GM19193 (cell line): ENCODE data around the gene EXOC4.

Source experiments
- POLR2A ChIP-seq: IDR thresholded peaks from 4 replicates; pipeline ENCODE4 v1.6.1; 2011; ENCODE audit not compliant: insufficient read depth, insufficient read length; ENCODE audit errors: extremely low read depth

EXOC4 gene

DNA sequence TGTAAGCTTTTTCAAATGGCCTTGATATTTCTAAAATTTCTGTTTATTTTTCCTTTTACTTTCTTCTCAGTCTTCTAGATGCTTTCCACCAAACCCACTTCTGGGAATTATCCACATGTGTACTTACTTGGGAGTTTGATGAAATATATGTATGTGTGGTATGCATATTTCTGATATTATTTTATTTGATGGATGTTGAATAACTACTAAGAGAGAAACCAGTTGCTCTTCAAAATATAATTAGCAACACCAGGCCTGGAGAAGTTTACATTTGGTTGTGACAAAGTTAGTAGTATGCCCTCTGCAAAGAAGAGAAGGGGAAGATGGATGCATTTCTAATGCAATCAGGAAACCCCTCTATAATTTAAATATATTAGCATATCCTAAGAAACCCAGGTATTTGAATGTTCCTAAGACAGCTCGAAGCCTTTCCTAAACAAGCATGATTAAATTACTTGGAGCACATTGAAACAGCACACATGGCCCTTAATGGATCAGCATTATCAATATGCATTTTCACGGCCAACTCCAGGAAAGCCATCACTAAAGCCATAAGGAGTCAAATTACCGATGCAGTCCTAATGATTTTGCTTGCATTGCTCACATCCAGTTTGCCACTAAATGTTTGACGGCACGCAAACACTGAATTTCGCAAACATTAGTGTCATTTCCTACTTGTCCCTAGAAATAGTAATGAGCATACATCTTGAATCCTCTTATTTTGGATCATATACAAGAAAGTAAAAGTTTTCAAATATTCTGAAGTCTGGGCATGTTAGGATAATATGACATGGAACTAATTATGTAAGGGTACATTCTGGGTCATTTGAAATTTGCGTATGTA lies 393.8 kb downstream of the EXOC4 start:
- TF ChIP-seq POLR2A: no peak

DNA sequence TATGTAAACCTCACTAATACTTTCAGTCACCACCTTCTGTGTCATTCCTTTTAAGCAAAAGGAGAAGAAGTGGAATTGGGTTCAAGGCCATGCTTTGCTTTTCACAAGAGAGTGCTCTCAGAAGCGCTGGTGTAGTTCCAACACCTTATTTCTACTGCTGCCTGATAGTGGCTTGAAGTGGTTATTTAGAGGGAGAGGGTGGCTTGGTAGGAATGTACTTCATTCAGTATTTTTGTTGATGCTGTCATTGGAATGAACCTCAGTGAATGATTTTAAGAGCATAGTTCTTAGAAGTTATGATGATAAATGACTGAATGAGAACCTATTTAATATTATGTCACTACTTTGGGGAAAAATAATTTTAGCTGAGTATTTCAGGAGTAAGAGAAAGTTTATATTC lies 396.7 kb downstream of the EXOC4 start:
- TF ChIP-seq POLR2A: no peak

DNA sequence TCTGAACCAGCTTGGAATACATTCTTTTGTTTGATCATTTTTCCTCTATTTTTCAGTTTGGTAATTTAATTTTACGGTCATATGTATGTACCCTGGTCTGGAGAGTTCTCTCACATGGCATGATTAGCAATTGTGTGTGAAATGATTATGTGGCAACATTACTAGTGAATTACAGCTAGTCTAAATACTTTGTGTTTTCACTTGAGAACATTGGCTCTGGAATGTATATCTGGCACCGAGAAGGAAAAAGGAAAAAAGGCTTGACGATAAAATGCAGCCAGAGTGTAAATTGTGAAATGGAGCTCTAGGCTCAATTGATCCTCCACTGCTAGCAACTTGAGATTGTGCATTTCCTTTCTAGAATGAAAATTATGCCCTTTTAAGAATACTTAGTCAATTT lies 397.2 kb downstream of the EXOC4 start:
- no peak for TF ChIP-seq POLR2A

DNA sequence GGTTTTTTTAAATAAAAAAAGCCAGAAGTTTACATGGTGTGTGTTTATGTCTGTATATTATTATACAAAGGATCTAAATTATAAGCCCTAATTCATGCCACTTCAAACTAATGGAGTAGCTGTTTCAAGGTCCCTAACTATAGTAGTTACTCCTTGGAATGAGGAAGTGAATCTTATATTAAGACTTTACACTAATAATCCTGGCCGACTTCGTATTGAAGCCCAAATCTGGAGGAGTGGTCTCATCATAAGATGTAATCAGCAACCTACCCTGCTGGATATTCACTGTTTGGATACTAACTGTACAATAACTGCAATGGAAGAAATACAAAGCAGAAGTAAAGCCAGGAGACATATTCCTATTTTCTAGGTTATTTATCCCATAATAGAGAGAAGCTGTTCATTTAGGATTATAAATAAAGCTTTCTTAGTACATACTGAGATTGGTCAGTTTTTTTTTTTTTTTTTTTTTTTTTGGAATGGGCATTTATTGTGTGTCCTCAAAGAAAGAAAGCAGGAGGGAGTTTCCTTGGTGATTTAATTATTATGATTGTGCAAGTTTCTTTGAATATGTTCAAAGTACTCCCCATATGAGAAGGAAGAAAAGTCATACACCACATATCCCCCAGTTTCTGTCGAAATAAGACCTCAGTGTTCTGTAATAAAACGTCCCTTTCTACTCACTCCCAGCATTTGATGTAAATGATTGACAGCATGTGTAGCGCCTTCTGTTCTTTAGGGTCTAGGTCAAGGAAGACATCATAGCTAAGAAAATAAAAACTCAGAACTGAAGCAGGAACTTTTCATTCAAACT lies 397.8 kb downstream of the EXOC4 start:
- TF ChIP-seq POLR2A: no peak

DNA sequence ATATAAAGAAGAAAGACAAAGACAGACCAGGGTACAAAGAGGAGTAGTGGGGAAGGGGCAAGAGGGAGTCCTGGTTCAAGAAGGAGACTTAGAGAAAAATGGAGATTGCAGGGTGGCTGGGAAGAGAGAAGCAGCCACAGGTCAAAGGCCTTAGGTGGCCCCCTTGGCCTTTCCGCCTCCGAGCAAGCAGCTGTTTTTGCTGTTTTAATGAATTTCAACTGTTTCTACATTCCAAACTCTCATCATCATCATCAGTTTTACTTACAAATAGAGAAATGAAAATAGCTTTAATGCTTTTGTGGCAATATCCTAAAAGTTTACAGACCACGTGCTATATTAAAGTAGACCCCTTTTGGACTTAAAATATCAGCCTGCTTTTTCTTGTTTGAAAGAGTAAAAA lies 399.7 kb downstream of the EXOC4 start:
- no peak for TF ChIP-seq POLR2A

DNA sequence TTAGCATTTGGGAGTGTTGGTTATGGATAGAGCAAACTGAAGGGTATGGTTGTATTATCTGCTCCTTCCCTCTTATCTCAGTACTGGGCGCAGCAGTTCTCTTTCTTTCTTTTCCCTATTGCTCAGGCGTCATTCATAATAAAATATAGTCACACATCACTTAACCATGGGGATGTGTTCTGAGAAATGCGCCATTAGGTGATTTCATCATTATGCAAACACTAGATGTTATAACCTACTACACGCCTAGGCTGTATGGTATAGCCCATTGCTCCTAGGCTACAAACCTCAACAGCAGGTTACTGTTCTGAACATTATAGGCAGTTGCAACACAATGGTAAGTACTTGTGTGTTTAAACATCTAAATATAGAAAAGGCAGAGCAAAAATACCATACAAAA lies 401.7 kb downstream of the EXOC4 start:
- no peak for TF ChIP-seq POLR2A

DNA sequence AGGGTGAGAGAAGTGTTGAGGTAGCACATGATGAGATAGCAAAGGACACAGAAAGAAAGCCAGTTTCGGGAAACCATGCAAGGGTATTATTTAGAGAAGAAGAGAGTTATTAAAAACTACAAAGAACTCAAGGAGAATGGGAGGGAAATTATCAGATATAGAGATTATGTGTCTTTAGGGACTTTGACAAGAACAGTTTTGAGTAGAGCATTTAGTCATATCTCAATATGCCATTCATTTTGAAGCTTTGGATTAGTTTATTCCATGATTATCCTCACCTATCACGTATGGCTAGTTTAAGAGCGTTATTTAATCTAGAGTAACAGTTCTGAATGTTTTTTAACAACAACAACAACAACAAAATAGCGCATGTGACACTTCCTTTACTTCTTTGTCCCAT lies 409.4 kb downstream of the EXOC4 start:
- no peak for TF ChIP-seq POLR2A

DNA sequence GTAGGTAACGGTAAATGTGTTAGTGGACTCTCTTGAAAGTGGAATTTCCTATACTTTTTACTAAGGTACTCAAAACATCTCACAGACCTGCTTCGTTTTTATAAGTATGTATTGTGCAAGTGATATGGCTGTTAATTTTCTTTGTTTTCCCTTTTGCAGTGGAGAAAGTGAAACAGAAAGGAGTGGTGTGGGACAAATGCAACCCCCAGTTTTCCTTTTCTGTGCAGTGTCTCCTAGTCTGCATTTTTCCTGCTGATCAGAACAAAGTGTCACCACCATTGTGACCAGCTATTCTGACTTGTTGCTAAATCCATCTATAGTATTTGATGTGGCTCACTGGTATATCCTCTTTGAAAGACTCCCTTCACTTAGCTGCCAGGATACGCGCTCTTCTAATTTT lies 410.0 kb downstream of the EXOC4 start:
- TF ChIP-seq POLR2A: no peak

DNA sequence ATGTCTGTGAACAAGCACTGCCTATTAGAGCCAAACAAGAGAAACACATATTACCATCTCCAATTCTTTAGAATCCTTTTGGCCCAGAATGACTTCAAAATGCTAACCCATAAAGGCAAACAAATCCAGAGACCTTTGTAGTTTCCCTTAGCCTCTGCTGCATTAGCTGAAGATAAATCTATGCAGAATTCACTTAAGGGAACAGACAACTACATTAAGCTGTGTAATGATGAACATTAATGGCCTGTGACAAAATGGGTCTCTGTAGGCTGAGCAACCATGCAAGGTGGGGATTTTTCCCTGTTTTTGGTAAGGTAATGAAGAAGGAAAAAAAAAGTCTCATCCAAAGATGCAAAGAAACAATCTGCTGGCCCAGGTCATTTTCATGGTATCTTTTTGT lies 411.6 kb downstream of the EXOC4 start:
- no peak for TF ChIP-seq POLR2A

DNA sequence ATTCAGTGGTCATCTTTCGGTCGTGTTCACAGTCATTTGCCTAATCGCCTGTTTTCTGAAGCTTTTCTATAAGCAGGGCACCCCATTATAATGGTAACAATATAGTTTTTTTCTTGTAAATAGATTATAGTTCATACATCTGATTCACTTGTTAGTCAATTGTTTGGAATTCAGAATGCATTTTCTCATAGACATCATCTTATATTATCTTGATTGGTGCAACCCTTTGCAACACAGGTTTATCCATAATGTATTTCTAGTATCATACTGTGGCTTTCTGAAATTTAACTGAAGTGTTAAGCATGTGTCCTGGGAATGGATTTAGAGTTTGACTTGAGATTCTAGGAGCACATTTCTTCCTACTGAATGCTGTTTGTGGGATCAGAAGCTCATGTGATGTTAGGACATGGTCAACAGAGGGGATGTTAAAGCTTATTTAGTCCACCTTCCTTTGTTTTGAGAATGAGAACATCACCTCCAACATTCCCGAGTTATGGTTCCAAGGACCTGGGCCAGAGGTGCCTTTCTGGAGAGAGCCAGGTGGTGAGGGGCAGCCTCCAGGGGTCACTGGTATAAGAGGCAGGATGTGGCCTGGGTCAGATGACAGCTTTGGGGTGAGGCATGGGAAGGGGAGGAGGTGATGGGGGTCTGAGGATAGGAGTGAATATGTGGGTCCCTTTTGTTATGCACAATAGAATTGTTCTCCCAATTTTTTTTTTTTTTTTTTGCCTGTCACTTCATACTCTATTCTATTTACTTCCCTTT lies 415.6 kb downstream of the EXOC4 start:
- no peak for TF ChIP-seq POLR2A

DNA sequence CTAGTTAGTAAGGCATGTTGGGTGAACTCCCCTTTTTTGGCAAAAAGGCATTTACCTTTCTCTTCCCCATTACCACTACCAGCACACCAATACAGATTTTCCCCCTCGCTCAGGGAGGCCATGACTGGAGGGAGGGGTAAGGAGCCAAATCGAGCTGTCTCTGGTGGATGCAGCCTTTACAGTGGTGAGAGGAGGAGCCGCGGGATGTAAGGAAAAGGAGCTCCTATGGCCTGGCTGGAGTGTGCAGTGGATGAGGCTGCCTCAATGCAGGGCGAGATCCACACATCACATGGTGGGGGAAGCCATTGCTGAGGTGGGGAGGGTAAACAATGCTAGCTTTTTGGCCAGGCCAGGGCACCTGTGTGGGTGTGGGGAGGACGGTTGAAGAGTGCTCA lies 416.2 kb downstream of the EXOC4 start:
- TF ChIP-seq POLR2A: no peak

DNA sequence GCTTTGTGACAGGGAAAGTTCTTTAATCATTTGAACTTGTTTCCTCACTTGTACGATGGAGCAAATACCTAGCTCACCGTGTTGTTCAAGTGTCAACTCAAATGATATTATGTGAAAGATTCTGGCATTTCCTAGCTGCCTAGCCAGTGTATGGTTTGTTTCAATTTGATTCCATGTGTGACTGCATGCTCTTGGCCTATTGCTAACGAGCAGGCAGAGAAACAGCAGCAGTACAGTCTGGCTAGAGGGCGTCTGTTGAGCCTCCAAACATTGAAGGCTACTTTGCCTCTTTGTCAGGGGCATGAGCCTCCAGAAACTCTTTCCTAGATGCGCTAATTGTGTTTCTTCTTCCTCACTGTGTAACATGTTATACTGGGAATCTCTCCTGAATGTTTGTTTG lies 417.4 kb downstream of the EXOC4 start:
- no peak for TF ChIP-seq POLR2A

DNA sequence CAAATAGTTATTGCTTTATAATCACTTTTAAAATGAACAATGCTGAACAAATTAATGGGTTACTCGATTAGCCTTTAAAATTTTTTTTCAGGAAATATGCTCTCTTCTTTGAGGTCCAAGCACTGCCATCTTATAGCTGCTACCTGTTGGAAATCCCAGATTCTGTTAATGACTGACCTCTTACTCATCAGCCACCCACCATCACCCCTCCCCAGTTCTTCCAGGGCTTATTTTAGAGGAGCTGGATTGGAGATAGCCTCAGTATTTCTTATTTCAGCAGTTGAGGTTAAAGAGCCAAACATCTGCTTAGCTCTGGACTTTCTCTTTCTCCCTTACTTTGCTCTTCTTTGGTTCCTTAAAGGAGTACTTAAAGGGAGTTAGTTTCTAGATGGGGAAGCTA lies 420.0 kb downstream of the EXOC4 start:
- TF ChIP-seq POLR2A: no peak

DNA sequence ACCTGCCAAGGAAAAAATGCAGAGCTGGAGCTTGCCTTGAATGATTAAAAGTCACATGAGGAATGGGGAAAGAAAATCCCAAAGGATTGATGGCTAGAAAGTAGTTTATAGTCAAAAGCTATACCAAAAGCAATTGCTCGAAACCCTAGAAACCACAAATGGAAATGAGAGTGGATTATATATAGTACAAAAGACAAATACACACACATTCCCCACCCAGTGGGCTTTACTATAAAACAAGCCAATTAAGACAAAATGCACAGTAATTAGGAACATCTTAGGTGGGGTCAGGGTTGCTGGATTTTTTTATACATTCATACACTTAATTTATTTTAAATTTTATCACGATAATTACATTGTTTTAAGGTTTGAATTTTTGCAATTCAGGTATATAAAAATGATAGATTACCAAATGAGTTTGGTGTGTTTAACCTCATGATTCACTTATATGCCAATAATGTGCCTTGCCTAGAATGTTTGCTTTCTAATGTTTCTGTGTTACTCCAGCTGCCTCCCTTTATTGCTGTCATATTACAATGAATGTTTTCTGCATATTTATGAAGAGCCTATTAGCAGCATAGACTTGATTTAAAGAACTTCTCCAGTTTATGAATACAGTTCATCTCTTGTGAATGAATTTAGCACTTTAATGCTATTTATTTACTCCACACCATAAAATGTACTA lies 421.3 kb downstream of the EXOC4 start:
- no peak for TF ChIP-seq POLR2A
